Neuronal stem cell (in vitro differentiated cells): ENCODE results near the gene WNT9A.
A peak's percentile ranks its signal among the peaks of the same experiment; 100 is the strongest.

ENCODE experiments used
- DNase-seq: peaks from one replicate; pipeline ENCODE4 v3.0.0-alpha.2; 2013; ENCODE audit warnings: low spot score
- H2AFZ ChIP-seq: one replicate; pipeline ENCODE4 v1.6.1; 2013; ENCODE audit warnings: mild to moderate bottlenecking, low read length, inconsistent platforms
- H2AK5ac ChIP-seq: 2 replicates; pipeline ENCODE4 v1.6.1; 2013; ENCODE audit warnings: low read depth, mild to moderate bottlenecking, inconsistent platforms, low read length, moderate library complexity, mixed read lengths
- H2BK120ac ChIP-seq: 2 replicates; pipeline ENCODE4 v1.6.1; 2013; ENCODE audit warnings: low read depth, mild to moderate bottlenecking, inconsistent platforms, low read length, moderate library complexity, mixed read lengths
- H2BK12ac ChIP-seq: one replicate; pipeline ENCODE4 v1.6.1; 2013; ENCODE audit warnings: low read length, inconsistent platforms
- H2BK15ac ChIP-seq: 2 replicates; pipeline ENCODE4 v1.6.1; 2013; ENCODE audit warnings: mild to moderate bottlenecking, low read length, inconsistent platforms, mixed read lengths
- H2BK5ac ChIP-seq: one replicate; pipeline ENCODE4 v1.6.1; 2013; ENCODE audit warnings: inconsistent platforms, mild to moderate bottlenecking, low read length, moderate library complexity
- H3K14ac ChIP-seq: one replicate; pipeline ENCODE4 v1.6.1; 2013; ENCODE audit warnings: low read length, inconsistent platforms
- H3K18ac ChIP-seq: 2 replicates; pipeline ENCODE4 v1.6.1; 2013; ENCODE audit warnings: low read length, inconsistent platforms
- H3K23ac ChIP-seq: 2 replicates; pipeline ENCODE4 v1.6.1; 2013; ENCODE audit warnings: low read depth, mild to moderate bottlenecking, mixed read lengths, low read length, inconsistent platforms; ENCODE audit not compliant: poor library complexity
- H3K27ac ChIP-seq: replicated peaks from 3 replicates; pipeline ENCODE4 v1.5.1; 2013; ENCODE audit warnings: low read length, inconsistent platforms
- H3K27me3 ChIP-seq, 3 experiments: 2 replicates each; pipeline ENCODE4 v1.6.1; 2013; ENCODE audit warnings: low read length in 3 of 3, mild to moderate bottlenecking in 2 of 3, inconsistent platforms in 1 of 3, low read depth in 1 of 3, mixed read lengths in 1 of 3, moderate library complexity in 1 of 3; ENCODE audit not compliant: control insufficient read depth in 3 of 3, insufficient read depth in 3 of 3
- H3K36me3 ChIP-seq, 2 donors: replicated peaks in 1 of 2; 2 replicates each; pipeline ENCODE4 v1.6.1; 2013; ENCODE audit warnings: low read length in 2 of 2; ENCODE audit not compliant: control insufficient read depth in 2 of 2, insufficient read depth in 2 of 2
- H3K4ac ChIP-seq: 2 replicates; pipeline ENCODE4 v1.6.1; 2013; ENCODE audit warnings: inconsistent platforms, mild to moderate bottlenecking, low read length, moderate library complexity
- H3K4me1 ChIP-seq, 2 donors: 1 replicate in 1 of 2; 2 replicates in 1 of 2; pipeline ENCODE4 v1.6.1; 2013; ENCODE audit warnings: low read length in 2 of 2, low read depth in 1 of 2; ENCODE audit not compliant: control insufficient read depth in 2 of 2, insufficient read depth in 1 of 2
- H3K4me2 ChIP-seq: one replicate; pipeline ENCODE4 v1.6.1; 2013; ENCODE audit warnings: mild to moderate bottlenecking, low read length, inconsistent platforms; ENCODE audit not compliant: insufficient read depth, poor library complexity, severe bottlenecking
- H3K4me3 ChIP-seq, 2 donors: 2 replicates each; pipeline ENCODE4 v1.5.1; 2013; ENCODE audit warnings: low read length in 2 of 2, mild to moderate bottlenecking in 2 of 2, inconsistent platforms in 1 of 2, moderate library complexity in 1 of 2
- H3K79me1 ChIP-seq: one replicate; pipeline ENCODE4 v1.6.1; 2013; ENCODE audit warnings: low read depth, mild to moderate bottlenecking, inconsistent platforms, low read length, moderate library complexity
- H3K9ac ChIP-seq: one replicate; pipeline ENCODE4 v1.6.1; 2013; ENCODE audit warnings: mild to moderate bottlenecking, low read depth, low read length, inconsistent platforms; ENCODE audit not compliant: poor library complexity
- H3K9me3 ChIP-seq, 2 donors: replicated peaks in 1 of 2; 2 replicates each; pipeline versions ENCODE3 to v1.6.1; 2013; ENCODE audit warnings: low read length in 2 of 2, mild to moderate bottlenecking in 2 of 2, inconsistent platforms in 1 of 2, low read depth in 1 of 2, mixed read lengths in 1 of 2, moderate library complexity in 1 of 2; ENCODE audit not compliant: control insufficient read depth in 2 of 2, insufficient read depth in 1 of 2
- H4K8ac ChIP-seq: one replicate; pipeline ENCODE4 v1.6.1; 2013; ENCODE audit warnings: low read depth, mild to moderate bottlenecking, inconsistent platforms, low read length, moderate library complexity
- H4K91ac ChIP-seq: one replicate; pipeline ENCODE4 v1.6.1; 2013; ENCODE audit warnings: low read length, low read depth, mild to moderate bottlenecking, inconsistent platforms; ENCODE audit not compliant: poor library complexity
- WGBS, 2 donors: extraction: QIAGEN DNeasy Blood & Tissue Kit; methylation state at CpG; one replicate each; pipeline ENCODE4 v1.1.7; 2013; ENCODE audit warnings: missing lambda C conversion rate in 2 of 2, mixed read lengths in 1 of 2; ENCODE audit not compliant: insufficient read length in 2 of 2, insufficient replicate concordance in 1 of 2; ENCODE audit errors: extremely low coverage in 2 of 2; 5-methylcytosine and 5-hydroxymethylcytosine counted together

Gene WNT9A

GRCh38 chr1:227897704-227898438 lies 49.9 kb downstream of the WNT9A start:
- WGBS, 2 donors, result no CpG with 5 or more reads among the region's 6 CpGs
- Histone ChIP-seq H4K8ac (no peak overlapping the region), H2BK5ac (no peak overlapping the region), H4K91ac (no peak overlapping the region), H3K14ac (no peak overlapping the region), H2BK12ac (no peak overlapping the region), H3K4me2 (no peak overlapping the region), H3K9me3 (no peaks in the 10 kb centered on the region), H3K36me3 (no peaks in the 10 kb centered on the region), H3K27ac (no peak overlapping the region), H3K9ac (no peak overlapping the region), H3K27me3 (no peaks in the 10 kb centered on the region), H2AFZ (no peak overlapping the region), H2AK5ac (peak overlapping the region; percentile 78), H2BK15ac (peak overlapping the region; percentile 56), H3K23ac (peak overlapping the region; percentile 57), H3K4ac (no peak overlapping the region), H3K4me3 (no peak overlapping the region), H3K79me1 (no peaks in the 10 kb centered on the region), H3K18ac (peak overlapping the region; percentile 49), H2BK120ac (no peak overlapping the region), H3K4me1 (peaks cover 0 to 21% of the 10 kb centered on the region in 2 donors)
- no peak for DNase-seq

GRCh38 chr1:227896710-227897655 lies 50.7 kb downstream of the WNT9A start:
- H4K8ac ChIP-seq, result peak overlapping the region; percentile 57
- H4K91ac ChIP-seq, result no peak overlapping the region
- H2BK15ac ChIP-seq, result peak overlapping the region; percentile 95
- H3K9me3 ChIP-seq, result no peaks in the 10 kb centered on the region
- H3K23ac ChIP-seq, result peak overlapping the region; percentile 86
- no peak overlapping the region for H3K4me3 ChIP-seq
- H3K79me1 ChIP-seq, result no peaks in the 10 kb centered on the region
- no peak overlapping the region for H3K4me2 ChIP-seq
- H3K18ac ChIP-seq, result peak overlapping the region; percentile 91
- H3K9ac ChIP-seq, result peak overlapping the region; percentile 39
- H2BK5ac ChIP-seq, result peak overlapping the region; percentile 62
- peak overlapping the region; percentile 86 for H2BK12ac ChIP-seq
- WGBS, 2 donors, result no CpG with 5 or more reads among the region's 9 CpGs
- H2BK120ac ChIP-seq, result peak overlapping the region; percentile 98
- peak overlapping the region; percentile 99 for H2AK5ac ChIP-seq
- DNase-seq, result no peak
- peak overlapping the region; percentile 88 for H2AFZ ChIP-seq
- no peaks in the 10 kb centered on the region for H3K27me3 ChIP-seq
- H3K27ac ChIP-seq, result no peak overlapping the region
- H3K4ac ChIP-seq, result peak overlapping the region; percentile 85
- peak overlapping the region; percentile 14 for H3K14ac ChIP-seq
- H3K4me1 ChIP-seq, result peaks cover 0 to 20% of the 10 kb centered on the region in 2 donors
- H3K36me3 ChIP-seq, result no peaks in the 10 kb centered on the region

GRCh38 chr1:227895828-227896685 lies 51.7 kb downstream of the WNT9A start:
- Histone ChIP-seq H2AFZ (peak overlapping the region; percentile 88), H3K4me1 (peaks cover 0 to 19% of the 10 kb centered on the region in 2 donors), H2AK5ac (peak overlapping the region; percentile 99), H3K4me3 (no peak overlapping the region), H3K9me3 (no peaks in the 10 kb centered on the region), H3K18ac (peak overlapping the region; percentile 91), H3K14ac (peak overlapping the region; percentile 14), H3K27ac (no peak overlapping the region), H4K8ac (no peak overlapping the region), H3K36me3 (no peaks in the 10 kb centered on the region), H2BK12ac (peak overlapping the region; percentile 18), H3K23ac (peak overlapping the region; percentile 14), H2BK5ac (peak overlapping the region; percentile 62), H3K9ac (peak overlapping the region; percentile 73), H3K4me2 (no peak overlapping the region), H2BK15ac (peak overlapping the region; percentile 95), H3K79me1 (no peaks in the 10 kb centered on the region), H3K27me3 (no peaks in the 10 kb centered on the region), H2BK120ac (peak overlapping the region; percentile 52), H4K91ac (no peak overlapping the region), H3K4ac (peak overlapping the region; percentile 85)
- DNase-seq, result no peak
- no CpG with 5 or more reads among the region's 24 CpGs for WGBS, 2 donors
